GM12891 (cell line): ENCODE results near the gene MGMT.

Experiments used
- DNase-seq: peaks from one replicate; pipeline ENCODE4 v3.0.0; 2011; ENCODE audit warnings: low spot score; ENCODE audit not compliant: insufficient read length
- FAIRE-seq: peaks from 2 replicates; lab custom pipeline; 2011; peaks lifted over from hg19 to GRCh38; lab: Jason Lieb, UNC
- PAX5 ChIP-seq: IDR thresholded peaks from 2 replicates; pipeline ENCODE4 v1.6.1; 2011; ENCODE audit warnings: low read length, moderate library complexity, mild to moderate bottlenecking; ENCODE audit not compliant: insufficient read depth, severe bottlenecking
- POLR2A ChIP-seq: IDR thresholded peaks from 2 replicates; pipeline ENCODE4 v1.6.1; 2011; ENCODE audit warnings: low read depth, low read length, control low read depth
- POLR2AphosphoS5 ChIP-seq: IDR thresholded peaks from 2 replicates; pipeline ENCODE4 v1.6.1; 2011; ENCODE audit warnings: low read depth, low read length, control low read depth
- POU2F2 ChIP-seq: IDR thresholded peaks from 2 replicates; pipeline ENCODE4 v1.6.1; 2011; ENCODE audit warnings: low read depth, mild to moderate bottlenecking, control low read depth, low read length, moderate library complexity
- SPI1 ChIP-seq: IDR thresholded peaks from 2 replicates; pipeline ENCODE4 v1.6.1; 2011; ENCODE audit warnings: low read depth, low read length, control low read depth
- TAF1 ChIP-seq: IDR thresholded peaks from 2 replicates; pipeline ENCODE4 v1.6.1; 2011; ENCODE audit warnings: low read depth, low read length, control low read depth

The MGMT gene

DNA sequence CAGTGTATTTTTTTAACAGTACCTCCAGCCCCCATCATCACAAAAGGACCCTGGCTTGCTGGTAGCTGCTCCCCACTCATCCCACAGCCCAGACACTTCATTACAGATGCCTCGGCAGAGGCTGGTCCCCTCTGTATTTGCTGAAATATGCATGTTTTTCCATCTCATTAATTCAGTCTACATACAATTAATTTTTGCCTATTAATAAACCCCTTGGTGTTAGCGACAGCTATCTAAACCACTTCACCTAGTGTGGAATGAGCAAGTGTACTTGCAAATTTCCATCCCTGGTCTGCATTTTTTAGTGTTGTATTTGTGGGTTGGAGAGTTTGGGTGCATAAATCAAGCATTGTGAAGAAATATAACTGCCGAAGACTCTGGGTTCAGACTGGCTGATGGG lies 216.9 kb downstream of the MGMT start:
- FAIRE-seq (no peak), DNase-seq (no peak)
- TF ChIP-seq SPI1 = no peak
- no peak for TF ChIP-seq PAX5
- no peak for TF ChIP-seq POLR2AphosphoS5
- TF ChIP-seq TAF1 = no peak
- no peak for TF ChIP-seq POLR2A
- TF ChIP-seq POU2F2 = no peak

DNA sequence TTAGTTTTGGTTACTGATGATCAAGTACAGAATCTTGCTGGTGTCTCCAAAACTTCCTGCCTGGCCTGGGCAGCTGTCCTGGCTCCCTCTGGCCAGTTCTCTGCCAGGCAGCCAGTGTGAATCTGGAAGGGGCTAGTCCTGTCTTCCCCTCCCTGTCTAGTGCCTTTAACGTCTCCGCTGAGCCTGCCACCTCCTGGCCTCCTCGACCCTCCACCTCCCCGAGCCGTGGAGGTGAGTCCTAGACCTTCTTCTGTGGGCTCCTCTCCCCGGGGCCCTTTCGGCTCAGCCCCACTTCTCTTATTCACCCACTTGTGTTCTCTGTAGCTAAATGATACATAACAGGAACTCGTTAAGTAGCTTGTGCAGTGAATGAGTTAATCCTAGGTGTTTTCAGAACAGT lies 218.2 kb downstream of the MGMT start:
- no peak for TF ChIP-seq POU2F2
- TF ChIP-seq TAF1 = no peak
- no peak for TF ChIP-seq POLR2A
- no peak for TF ChIP-seq POLR2AphosphoS5
- no peak for TF ChIP-seq SPI1
- no peak for TF ChIP-seq PAX5
- no peak for FAIRE-seq
- DNase-seq = no peak

DNA sequence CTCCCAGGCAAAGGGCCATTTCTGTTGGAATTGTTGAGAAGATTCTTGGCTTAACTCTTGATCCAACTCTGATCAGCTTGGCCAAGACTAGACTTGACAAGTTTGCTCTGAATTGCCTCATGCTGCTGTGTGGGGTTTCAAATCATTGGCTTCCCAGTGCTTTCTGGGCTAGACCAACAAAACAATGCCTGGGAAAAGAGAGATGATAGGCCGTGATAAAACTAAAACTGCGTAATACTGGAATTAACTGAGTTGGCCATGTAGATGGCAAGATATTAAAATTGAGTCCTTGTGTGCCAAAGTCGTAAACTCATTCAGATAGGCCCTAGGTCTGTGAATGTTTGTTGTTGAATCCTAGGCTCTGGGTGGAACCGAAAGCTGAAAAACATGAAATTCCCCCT lies 222.6 kb downstream of the MGMT start:
- DNase-seq = no peak
- no peak for TF ChIP-seq POLR2AphosphoS5
- TF ChIP-seq POLR2A = no peak
- TF ChIP-seq SPI1 = no peak
- no peak for TF ChIP-seq POU2F2
- no peak for TF ChIP-seq TAF1
- no peak for TF ChIP-seq PAX5
- FAIRE-seq = no peak

DNA sequence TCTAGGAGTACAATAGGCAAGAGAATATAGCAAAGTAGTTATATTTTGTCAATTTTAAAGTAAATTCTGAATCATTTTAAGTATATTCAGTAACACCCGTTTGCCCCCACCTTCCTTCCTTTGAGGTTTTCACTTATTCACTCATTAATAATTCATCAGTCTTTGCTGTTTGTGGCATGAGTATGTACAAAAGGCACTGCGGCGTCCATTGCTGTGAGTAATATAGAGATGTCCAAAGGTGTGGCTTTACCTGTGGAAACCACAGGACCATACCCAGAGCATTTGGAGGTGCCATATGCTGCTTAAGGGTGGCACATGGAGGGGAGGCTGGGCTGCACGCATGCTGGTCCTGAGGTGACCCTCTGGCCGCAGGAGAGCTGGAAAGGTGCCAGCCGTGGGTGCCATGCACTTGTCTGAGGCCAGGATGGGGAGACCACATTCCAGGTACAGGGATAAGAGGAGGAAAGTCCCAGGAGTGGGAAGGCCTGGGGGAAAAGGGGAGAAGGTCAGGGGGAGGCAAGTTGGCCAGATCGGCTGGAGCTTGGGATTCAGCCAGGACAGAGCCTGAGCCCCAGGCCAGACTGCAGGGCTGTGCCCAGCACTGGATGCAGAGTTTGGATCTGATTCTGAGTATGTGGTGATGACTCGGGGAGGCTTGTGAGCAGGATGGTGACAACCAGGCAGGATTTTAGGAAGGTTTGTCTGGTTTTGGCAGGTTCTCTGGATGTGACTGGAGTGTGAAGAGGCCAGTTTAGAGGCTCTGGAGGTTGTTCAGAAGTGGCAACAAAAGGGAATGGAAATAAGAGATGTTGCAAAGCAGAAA lies 223.4 kb downstream of the MGMT start:
- TF ChIP-seq SPI1 (no peak), PAX5 (no peak), TAF1 (no peak), POU2F2 (no peak), POLR2A (no peak), POLR2AphosphoS5 (no peak)
- DNase-seq (no peak), FAIRE-seq (no peak)

DNA sequence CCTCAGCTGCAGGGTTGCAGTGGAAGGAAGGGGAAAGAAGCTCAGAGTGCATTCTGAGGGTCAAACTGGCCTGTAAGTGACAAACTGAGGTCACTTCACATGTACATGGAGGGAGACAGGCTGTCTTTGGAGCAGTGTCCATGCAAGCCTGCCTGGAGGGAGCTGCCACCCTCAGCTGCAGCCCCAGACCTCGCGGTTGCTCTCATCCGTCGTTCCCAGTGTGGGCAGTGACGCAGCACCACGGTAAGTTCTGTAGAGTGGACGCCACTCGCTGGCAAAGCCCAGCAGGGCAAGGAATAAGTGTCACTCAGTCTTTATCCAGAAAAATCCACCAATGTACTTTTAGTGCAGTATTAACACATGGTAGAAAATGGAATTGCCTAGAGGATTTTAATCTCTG lies 225.7 kb downstream of the MGMT start:
- no peak for TF ChIP-seq POLR2AphosphoS5
- FAIRE-seq = no peak
- no peak for DNase-seq

DNA sequence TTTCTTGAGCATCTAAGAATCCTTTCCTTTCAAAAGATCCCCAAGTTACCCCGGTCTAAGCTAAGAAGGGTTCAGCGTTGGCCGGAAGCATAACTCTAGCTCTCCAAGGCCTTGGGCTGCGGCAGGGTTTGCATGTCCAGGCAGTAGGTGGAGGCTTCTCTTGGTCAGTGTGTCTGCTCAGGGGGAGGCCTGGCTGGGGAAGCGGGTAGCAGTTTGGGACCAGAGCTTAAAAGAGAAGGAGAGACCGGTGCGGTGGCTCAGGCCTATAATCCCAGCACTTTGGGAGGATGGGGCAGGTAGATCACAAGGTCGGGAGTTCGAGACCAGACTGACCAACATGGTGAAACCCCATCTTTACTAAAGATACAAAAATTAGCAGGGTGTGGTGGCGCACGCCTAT lies 226.3 kb downstream of the MGMT start:
- FAIRE-seq (no peak), DNase-seq (no peak)
- no peak for TF ChIP-seq POLR2A
- no peak for TF ChIP-seq TAF1
- TF ChIP-seq POLR2AphosphoS5 = no peak

DNA sequence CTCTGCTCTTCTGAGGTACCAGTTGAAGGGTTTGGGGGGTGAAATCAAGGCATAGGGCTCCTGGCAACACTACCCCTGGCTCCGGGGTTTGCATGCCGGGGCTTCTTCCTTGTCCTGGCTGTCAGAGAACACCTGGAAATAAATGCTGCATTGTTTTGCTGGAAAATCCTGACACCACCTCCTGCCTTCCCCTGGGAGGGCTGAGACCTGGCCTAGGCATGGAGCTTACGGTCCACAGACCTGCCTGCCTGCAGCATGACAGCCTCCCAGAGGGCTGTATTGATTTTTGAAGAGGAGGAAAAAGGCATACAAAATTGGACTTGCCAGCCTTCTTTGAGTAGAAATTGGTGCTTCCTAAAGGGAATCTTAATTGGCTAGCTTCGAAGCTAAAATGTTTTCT lies 227.1 kb downstream of the MGMT start:
- TF ChIP-seq SPI1 (no peak), POLR2AphosphoS5 (no peak), TAF1 (no peak), POLR2A (no peak), PAX5 (no peak), POU2F2 (no peak)
- FAIRE-seq (no peak), DNase-seq (no peak)

DNA sequence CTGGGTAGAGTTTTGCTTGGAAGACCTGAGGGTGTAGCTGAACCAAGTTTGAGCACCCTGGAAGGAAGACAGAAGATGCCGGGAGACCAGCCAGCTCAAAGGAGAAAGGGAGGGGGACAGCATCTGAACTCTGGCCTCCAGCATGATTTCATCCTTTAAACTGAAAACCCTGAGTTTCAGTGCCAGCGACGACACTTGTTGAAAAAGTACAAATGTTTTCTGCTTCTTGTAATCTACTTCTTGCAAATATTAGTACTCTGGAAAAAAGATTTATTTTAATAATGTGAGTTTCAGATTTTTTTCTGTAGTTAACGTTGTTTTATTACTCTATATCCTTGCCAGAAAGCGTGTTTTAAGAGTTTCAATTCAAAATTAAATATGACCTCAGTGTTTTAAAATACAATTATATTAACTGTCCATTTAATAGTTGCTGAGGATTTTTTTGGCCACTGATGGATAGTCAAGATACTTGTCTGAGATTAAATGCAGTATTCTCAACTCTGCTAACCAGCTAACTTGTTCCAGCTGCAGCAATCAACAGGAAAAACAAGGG lies 227.7 kb downstream of the MGMT start:
- no peak for TF ChIP-seq POLR2AphosphoS5
- no peak for TF ChIP-seq SPI1
- TF ChIP-seq PAX5 = no peak
- TF ChIP-seq POU2F2 = no peak
- no peak for TF ChIP-seq TAF1
- no peak for TF ChIP-seq POLR2A
- DNase-seq = no peak
- FAIRE-seq = no peak

DNA sequence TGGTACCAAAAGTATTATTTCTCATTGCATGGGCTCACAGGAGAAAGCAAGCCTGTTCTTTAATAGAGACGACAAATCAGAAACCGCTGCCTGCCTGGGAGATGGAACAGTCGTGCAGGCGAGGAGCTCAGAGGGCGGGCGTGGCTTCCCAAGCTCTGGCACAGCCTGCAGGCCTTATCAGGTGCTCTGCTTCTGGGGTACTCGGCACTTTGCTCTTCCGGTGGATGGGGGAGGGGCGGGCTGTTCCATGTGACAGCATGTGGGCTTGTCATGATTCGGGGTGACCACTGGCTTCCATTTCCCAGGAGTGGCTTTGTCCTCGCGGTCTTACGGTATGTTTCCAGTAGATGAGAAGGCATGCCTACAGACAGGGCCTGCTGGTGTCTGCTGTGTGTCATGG lies 228.6 kb downstream of the MGMT start:
- FAIRE-seq (no peak), DNase-seq (no peak)
- TF ChIP-seq POU2F2 (no peak), POLR2AphosphoS5 (no peak), SPI1 (no peak), PAX5 (no peak), TAF1 (no peak)

DNA sequence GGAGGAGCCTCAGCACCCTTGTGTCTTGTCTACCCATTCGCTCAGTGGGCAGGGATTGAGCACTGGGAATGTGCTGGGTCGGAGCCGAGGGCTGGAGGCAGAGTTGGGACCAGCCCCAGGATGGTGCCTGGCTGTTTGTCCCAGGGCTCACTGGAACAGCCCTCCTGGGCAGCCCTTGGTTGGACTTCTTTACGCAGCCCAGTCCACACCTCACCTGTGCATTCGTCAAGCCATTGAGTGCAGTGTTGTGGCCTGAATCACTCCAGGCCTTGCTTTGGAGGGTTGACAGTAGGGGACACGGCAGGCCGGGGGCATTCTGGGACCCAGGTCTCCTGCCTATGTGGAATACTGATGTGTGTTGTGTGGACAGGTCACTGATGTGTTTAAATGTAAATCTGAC lies 229.6 kb downstream of the MGMT start:
- FAIRE-seq (no peak), DNase-seq (no peak)
- no peak for TF ChIP-seq TAF1
- no peak for TF ChIP-seq PAX5
- TF ChIP-seq POLR2AphosphoS5 = no peak
- TF ChIP-seq POLR2A = no peak
- TF ChIP-seq POU2F2 = no peak
- TF ChIP-seq SPI1 = no peak
